Psoas muscle (tissue), 8 donors: ENCODE measurements around the gene PIGC. TPM values are rescaled to one million over a fixed set of nuclear protein-coding genes. Genes with fewer than 3 reads are reported as not detected.

Source experiments
- ATAC-seq, 4 donors: fragments of 200-7000 bp; cut with Tn5 transposase; one replicate each; pipeline ENCODE4 v1.9.1; 2020; ENCODE audit warnings: moderate library complexity in 3 of 4, mild to moderate bottlenecking in 2 of 4
- DNase-seq, 2 donors: peaks; one replicate each; pipeline ENCODE4 v3.0.0-alpha.2; 2020
- H3K27ac ChIP-seq: fragments of 200-600 bp; one replicate; pipeline ENCODE4 v1.8.0; 2022
- H3K27me3 ChIP-seq, 3 donors: fragments of 200-600 bp in 1 of 3; one replicate each; pipeline versions ENCODE4 v1.6.1 to v1.8.0; 2013 to 2022; ENCODE audit warnings: low read length in 2 of 3, mild to moderate bottlenecking in 2 of 3, moderate library complexity in 1 of 3; ENCODE audit not compliant: insufficient read depth in 3 of 3
- H3K36me3 ChIP-seq, 2 donors: fragments of 200-600 bp in 1 of 2; one replicate each; pipeline versions ENCODE4 v1.6.1 to v1.8.0; 2013 to 2022; ENCODE audit warnings: low read depth in 1 of 2, mild to moderate bottlenecking in 1 of 2, moderate library complexity in 1 of 2; ENCODE audit not compliant: insufficient read depth in 1 of 2
- H3K4me1 ChIP-seq: fragments of 200-600 bp; one replicate; pipeline ENCODE4 v1.8.0; 2022
- H3K4me3 ChIP-seq: fragments of 200-600 bp; one replicate; pipeline ENCODE4 v1.8.0; 2022; ENCODE audit warnings: mild to moderate bottlenecking
- H3K9me3 ChIP-seq: fragments of 200-600 bp; one replicate; pipeline ENCODE4 v1.8.0; 2022
- WGBS, 3 donors: extraction: QIAGEN DNeasy Blood & Tissue Kit; methylation state at CpG; one replicate each; pipeline versions ENCODE4 v1.1.6 to v1.1.7; 2013; 5-methylcytosine and 5-hydroxymethylcytosine counted together
- intact Hi-C, 2 donors: fragments of 100-400 bp; cut with DNase I; formaldehyde crosslinking; loops; one replicate each; pipeline versions ENCODE4 v1.11.0 to v1.14.2; 2022
- polyA plus RNA-seq, 3 donors: library from polyadenylated mRNA; stranded (reverse); fragments of 200-250 nt; gene quantifications; one replicate each; pipeline ENCODE4 v1.2.3, GENCODE V29; 2013
- total RNA-seq, 4 donors: library from RNA; stranded (reverse); fragmentation: NEBNext Ultra II Directional in 2 of 4; extraction: Animal tissue kit (Norgen Biotek cat#: 25700) in 2 of 4; gene quantifications; one replicate each; pipeline versions ENCODE4 v1.2.1 to v1.2.4, GENCODE V29; 2021 to 2023
- TF ChIP-seq, protein P1 (sequence below): fragments of 200-600 bp; IDR thresholded peaks from one replicate; pipeline ENCODE4 v1.8.0; 2022; ENCODE audit warnings: antibody characterized with exemption
- donor health status: healthy with polysubstance abuse.
- donor health status: DM: no; HTN: no; CAD: no; lungs with moderate emphysema.
- donor health status: Bipolar disorder and iron deficiency.
- donor health status: healthy.
- donor health status: DM: yes; HTN: yes; CAD: no.
- donor health status: DM: no; HTN: no; CAD: no.
- donor health status: DM: no; HTN: no; CAD: no.
- donor health status: DM: yes; HTN: yes; CAD: no.

PIGC gene
- total and polyA plus RNA-seq, 7 donors = 10.8 to 24.7 (median 13.8) TPM

DNA sequence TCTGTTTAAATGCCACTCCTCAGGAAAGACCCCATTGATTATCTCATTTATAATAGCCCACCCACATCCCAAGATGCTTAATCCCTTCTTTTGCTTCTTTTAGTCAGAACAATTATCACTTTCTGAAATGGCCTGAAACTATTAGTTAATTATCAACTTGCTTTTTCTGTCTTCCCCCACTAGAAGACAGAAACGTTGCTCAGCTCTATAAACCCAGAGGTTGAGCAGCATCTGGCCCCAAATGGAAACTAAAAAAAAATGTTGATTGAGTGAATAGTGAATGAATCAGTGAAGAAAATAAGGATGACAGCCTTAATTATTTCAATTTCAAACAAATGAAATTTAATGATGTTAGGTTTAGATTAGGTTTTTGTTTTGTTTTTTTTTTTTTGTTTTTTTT, 38.2 kb upstream of the PIGC start:
- Histone ChIP-seq H3K27ac (no peak overlapping the region), H3K4me3 (no peak overlapping the region), H3K9me3 (no peaks in the 10 kb centered on the region), H3K4me1 (no peaks in the 10 kb centered on the region), H3K27me3 (no peaks in the 10 kb centered on the region), H3K36me3 (no peaks in the 10 kb centered on the region)
- intact Hi-C loops = no loop called here
- no peak for DNase-seq
- 0 to 22% (median 0%) methylated on average over 1 of the region's 1 CpG for WGBS, 3 donors
- TF ChIP-seq, protein P1, sequence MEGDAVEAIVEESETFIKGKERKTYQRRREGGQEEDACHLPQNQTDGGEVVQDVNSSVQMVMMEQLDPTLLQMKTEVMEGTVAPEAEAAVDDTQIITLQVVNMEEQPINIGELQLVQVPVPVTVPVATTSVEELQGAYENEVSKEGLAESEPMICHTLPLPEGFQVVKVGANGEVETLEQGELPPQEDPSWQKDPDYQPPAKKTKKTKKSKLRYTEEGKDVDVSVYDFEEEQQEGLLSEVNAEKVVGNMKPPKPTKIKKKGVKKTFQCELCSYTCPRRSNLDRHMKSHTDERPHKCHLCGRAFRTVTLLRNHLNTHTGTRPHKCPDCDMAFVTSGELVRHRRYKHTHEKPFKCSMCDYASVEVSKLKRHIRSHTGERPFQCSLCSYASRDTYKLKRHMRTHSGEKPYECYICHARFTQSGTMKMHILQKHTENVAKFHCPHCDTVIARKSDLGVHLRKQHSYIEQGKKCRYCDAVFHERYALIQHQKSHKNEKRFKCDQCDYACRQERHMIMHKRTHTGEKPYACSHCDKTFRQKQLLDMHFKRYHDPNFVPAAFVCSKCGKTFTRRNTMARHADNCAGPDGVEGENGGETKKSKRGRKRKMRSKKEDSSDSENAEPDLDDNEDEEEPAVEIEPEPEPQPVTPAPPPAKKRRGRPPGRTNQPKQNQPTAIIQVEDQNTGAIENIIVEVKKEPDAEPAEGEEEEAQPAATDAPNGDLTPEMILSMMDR = no peak
- no peak for ATAC-seq

GRCh38 chr1:172480431-172480830, 36.6 kb upstream of the PIGC start:
- TF ChIP-seq, protein P1 = no peak
- no peak for ATAC-seq
- DNase-seq = no peak
- Histone ChIP-seq H3K4me3 (no peak overlapping the region), H3K4me1 (no peaks in the 10 kb centered on the region), H3K36me3 (no peaks in the 10 kb centered on the region), H3K9me3 (no peaks in the 10 kb centered on the region), H3K27ac (no peak overlapping the region), H3K27me3 (no peaks in the 10 kb centered on the region)
- intact Hi-C loops = no loop called here
- WGBS, 3 donors = 68 to 79% (median 77%) methylated on average over 3 of the region's 3 CpGs

GRCh38 chr1:172478485-172478884, 34.6 kb upstream of the PIGC start:
- Histone ChIP-seq H3K27me3 (no peaks in the 10 kb centered on the region), H3K36me3 (no peaks in the 10 kb centered on the region), H3K4me3 (no peak overlapping the region), H3K9me3 (no peaks in the 10 kb centered on the region), H3K27ac (no peak overlapping the region), H3K4me1 (no peaks in the 10 kb centered on the region)
- DNase-seq (no peak), ATAC-seq (no peak)
- intact Hi-C loops = no loop called here
- TF ChIP-seq, protein P1 = no peak

GRCh38 chr1:172477741-172478140, 33.9 kb upstream of the PIGC start:
- H3K27me3 ChIP-seq = no peaks in the 10 kb centered on the region
- WGBS, 3 donors = 86 to 96% (median 91%) methylated on average over 1 of the region's 1 CpG
- H3K9me3 ChIP-seq = no peaks in the 10 kb centered on the region
- TF ChIP-seq, protein P1 = no peak
- DNase-seq (no peak), ATAC-seq (no peak)
- no peak overlapping the region for H3K4me3 ChIP-seq
- no peaks in the 10 kb centered on the region for H3K4me1 ChIP-seq
- intact Hi-C loops = no loop called here
- H3K27ac ChIP-seq = no peak overlapping the region
- H3K36me3 ChIP-seq = no peaks in the 10 kb centered on the region

GRCh38 chr1:172477216-172477615, 33.3 kb upstream of the PIGC start:
- Histone ChIP-seq H3K9me3 (no peaks in the 10 kb centered on the region), H3K4me3 (no peak overlapping the region), H3K27ac (no peak overlapping the region), H3K36me3 (no peaks in the 10 kb centered on the region), H3K27me3 (no peaks in the 10 kb centered on the region), H3K4me1 (no peaks in the 10 kb centered on the region)
- DNase-seq (no peak), ATAC-seq (no peak)
- TF ChIP-seq, protein P1 = no peak
- 81 to 88% (median 86%) methylated on average over 2 of the region's 2 CpGs for WGBS, 3 donors
- intact Hi-C loops = no loop called here
